HepG2 (cell line): ENCODE results near the gene MRPL51. TPM values are rescaled to one million over a fixed set of nuclear protein-coding genes. Genes with fewer than 3 reads are reported as not detected.
A peak's percentile ranks its signal among the peaks of the same experiment; 100 is the strongest.

Experiments
- BCL6 ChIP-seq: IDR thresholded peaks from 2 replicates; pipeline ENCODE4 v1.6.1; 2016; ENCODE audit warnings: missing genetic modification reagents, missing compliant biosample characterization
- CC2D1A ChIP-seq: sonication (generic); formaldehyde crosslinking; IDR thresholded peaks from 2 replicates; pipeline ENCODE4 v1.8.1; 2023; ENCODE audit warnings: mild to moderate bottlenecking, missing genetic modification reagents
- CSRNP2 ChIP-seq: sonication (generic); formaldehyde crosslinking; conservative IDR thresholded peaks from 2 replicates; pipeline ENCODE4 v1.8.0; 2022; ENCODE audit warnings: low read depth, missing genetic modification reagents
- FOXK2 ChIP-seq: fragments of 450-650 bp; IDR thresholded peaks from 2 replicates; pipeline ENCODE4 v1.6.1; 2016
- HMG20A ChIP-seq: IDR thresholded peaks from 2 replicates; pipeline ENCODE4 v1.6.1; 2016; ENCODE audit warnings: borderline replicate concordance
- HMGA1 ChIP-seq: sonication (generic); formaldehyde crosslinking; conservative IDR thresholded peaks from 2 replicates; pipeline ENCODE4 v1.4.0; 2020; ENCODE audit warnings: missing genetic modification reagents
- JUNB ChIP-seq: sonication (generic); formaldehyde crosslinking; IDR thresholded peaks from 2 replicates; pipeline ENCODE4 v1.8.0; 2022; ENCODE audit warnings: missing genetic modification reagents, mild to moderate bottlenecking, borderline replicate concordance
- KLF13 ChIP-seq: sonication (generic); formaldehyde crosslinking; IDR thresholded peaks from 2 replicates; pipeline ENCODE4 v1.4.0; 2020; ENCODE audit warnings: mild to moderate bottlenecking, missing genetic modification reagents
- NBN ChIP-seq: fragments of 450-650 bp; conservative IDR thresholded peaks from 2 replicates; pipeline ENCODE4 v1.6.1; 2017
- PTBP1 ChIP-seq: fragments of 200-400 bp; formaldehyde crosslinking; IDR thresholded peaks from 2 replicates; pipeline ENCODE4 v1.6.1; 2018; ENCODE audit warnings: low read length, low read depth; ENCODE audit not compliant: poor library complexity, severe bottlenecking
- RFXAP ChIP-seq: sonication (generic); formaldehyde crosslinking; IDR thresholded peaks from 2 replicates; pipeline ENCODE4 v1.4.0; 2020; ENCODE audit warnings: missing genetic modification reagents, borderline replicate concordance
- SP140L ChIP-seq: sonication (generic); formaldehyde crosslinking; IDR thresholded peaks from 2 replicates; pipeline ENCODE4 v1.4.0; 2020; ENCODE audit warnings: missing genetic modification reagents, borderline replicate concordance
- STAT5B ChIP-seq: sonication (generic); formaldehyde crosslinking; IDR thresholded peaks from 2 replicates; pipeline ENCODE4 v1.4.0; 2020; ENCODE audit warnings: missing genetic modification reagents
- ZFP36L1 ChIP-seq: sonication (generic); formaldehyde crosslinking; IDR thresholded peaks from 2 replicates; pipeline ENCODE4 v1.8.0; 2022; ENCODE audit warnings: mild to moderate bottlenecking, missing genetic modification reagents, moderate library complexity
- ZNF225 ChIP-seq: sonication (generic); formaldehyde crosslinking; IDR thresholded peaks from 2 replicates; pipeline ENCODE4 v1.4.0; 2020; ENCODE audit warnings: mild to moderate bottlenecking, missing genetic modification reagents
- ZNF232 ChIP-seq: sonication (generic); formaldehyde crosslinking; IDR thresholded peaks from 2 replicates; pipeline ENCODE4 v1.4.0; 2020; ENCODE audit warnings: missing genetic modification reagents, borderline replicate concordance
- ZNF235 ChIP-seq: sonication (generic); formaldehyde crosslinking; IDR thresholded peaks from 2 replicates; pipeline ENCODE4 v1.8.1; 2023; ENCODE audit warnings: mild to moderate bottlenecking, missing genetic modification reagents, borderline replicate concordance
- ZNF24 ChIP-seq: fragments of 450-650 bp; IDR thresholded peaks from 2 replicates; pipeline ENCODE4 v1.6.1; 2017; ENCODE audit warnings: antibody characterized with exemption, mild to moderate bottlenecking
- ZNF350 ChIP-seq: sonication (generic); formaldehyde crosslinking; IDR thresholded peaks from 2 replicates; pipeline ENCODE4 v1.4.0; 2020; ENCODE audit warnings: mild to moderate bottlenecking, low read depth, missing genetic modification reagents, borderline replicate concordance
- ZNF841 ChIP-seq: sonication (generic); formaldehyde crosslinking; IDR thresholded peaks from 2 replicates; pipeline ENCODE4 v1.8.1; 2023; ENCODE audit warnings: missing genetic modification reagents, borderline replicate concordance
- polyA plus RNA-seq, 8 experiments: library from polyadenylated mRNA; depleted of rRNA in 3 of 8; stranded (reverse) in 7 of 8; unstranded in 1 of 8; fragments of >200 nt; fragmentation: Illumina TruSeq in 4 of 8; extraction: Trizol in 4 of 8; gene quantifications; 2 replicates each; pipeline versions ENCODE4 v1.2.1 to v1.2.3, GENCODE V29; 2011 to 2016; ENCODE audit warnings: low read depth in 4 of 8, missing spikeins in 1 of 8, mixed read lengths in 1 of 8; ENCODE audit not compliant: insufficient read depth in 1 of 8
- total RNA-seq, 5 experiments: library from RNA; depleted of rRNA; stranded (reverse); fragments of >200 nt; fragmentation: Illumina TruSeq; extraction: Trizol; gene quantifications; 2 replicates each; pipeline ENCODE4 v1.2.3, GENCODE V29; 2016; ENCODE audit warnings: low read depth in 1 of 5
- TF ChIP-seq, protein P1 (sequence below): sonication (generic); formaldehyde crosslinking; IDR thresholded peaks from 2 replicates; pipeline ENCODE4 v1.5.1; 2020; ENCODE audit warnings: mild to moderate bottlenecking, missing genetic modification reagents, borderline replicate concordance
- TF ChIP-seq, protein P2 (sequence below): sonication (generic); formaldehyde crosslinking; IDR thresholded peaks from 2 replicates; pipeline ENCODE4 v1.9.0; 2021; ENCODE audit warnings: missing genetic modification reagents, mild to moderate bottlenecking, borderline replicate concordance

MRPL51 gene
- total and polyA plus RNA-seq, 2 of the 13 experiments (the other 11 are each of a cell fraction or from before 2014, with no cell fraction given) = 64.8 to 278 TPM

DNA sequence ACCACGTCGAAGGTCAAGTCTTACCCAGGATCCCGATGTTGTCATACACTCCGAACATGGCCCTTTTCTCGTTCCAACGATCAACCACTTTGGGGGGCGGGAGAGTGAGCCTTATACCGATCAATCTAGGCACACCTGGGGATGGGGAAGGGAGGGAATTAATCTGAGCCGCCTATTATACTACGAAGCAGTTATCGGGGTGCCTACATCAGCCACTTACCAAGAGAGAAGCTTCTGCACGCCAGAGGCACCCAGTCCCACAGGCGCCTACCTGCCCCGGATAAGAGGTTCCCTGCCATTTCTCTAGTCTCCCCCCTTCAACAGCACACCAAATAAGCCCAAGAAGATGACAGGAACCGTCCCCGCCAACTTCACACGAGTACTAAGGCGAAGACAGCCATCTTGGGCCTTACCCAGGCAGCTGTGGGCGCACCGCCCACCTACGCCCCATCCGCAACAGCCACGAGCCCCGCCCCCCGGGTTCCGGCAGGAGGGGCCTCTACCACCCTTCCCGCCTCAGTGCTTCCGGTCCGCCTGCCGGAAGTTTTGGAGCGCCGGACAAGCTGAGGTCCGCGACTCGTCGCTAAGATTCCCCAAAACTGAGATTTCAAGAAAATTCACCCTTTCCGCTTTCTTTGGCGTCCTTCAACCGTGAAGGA lies at the start of gene MRPL51 (continued):
- no peak; the same call in 1 of the 2 replicates for TF ChIP-seq ZNF235
- TF ChIP-seq ZNF232 (CRISPR knock-in tag) = no peak
- TF ChIP-seq ZNF225 (CRISPR knock-in tag) = no peak
- TF ChIP-seq NBN = no peak
- no peak for TF ChIP-seq HMG20A (CRISPR knock-in tag)
- no peak for TF ChIP-seq ZFP36L1 (CRISPR knock-in tag)
- 0 out of 2 replicates have a peak, but pooled peaks have one; percentile 34 for TF ChIP-seq KLF13 (CRISPR knock-in tag)
- peak; percentile 29; the same call in 1 of the 2 replicates for TF ChIP-seq BCL6
- 0 out of 2 replicates have a peak, but pooled peaks have one; percentile 60 for TF ChIP-seq CC2D1A (CRISPR knock-in tag)
- TF ChIP-seq, protein P1, sequence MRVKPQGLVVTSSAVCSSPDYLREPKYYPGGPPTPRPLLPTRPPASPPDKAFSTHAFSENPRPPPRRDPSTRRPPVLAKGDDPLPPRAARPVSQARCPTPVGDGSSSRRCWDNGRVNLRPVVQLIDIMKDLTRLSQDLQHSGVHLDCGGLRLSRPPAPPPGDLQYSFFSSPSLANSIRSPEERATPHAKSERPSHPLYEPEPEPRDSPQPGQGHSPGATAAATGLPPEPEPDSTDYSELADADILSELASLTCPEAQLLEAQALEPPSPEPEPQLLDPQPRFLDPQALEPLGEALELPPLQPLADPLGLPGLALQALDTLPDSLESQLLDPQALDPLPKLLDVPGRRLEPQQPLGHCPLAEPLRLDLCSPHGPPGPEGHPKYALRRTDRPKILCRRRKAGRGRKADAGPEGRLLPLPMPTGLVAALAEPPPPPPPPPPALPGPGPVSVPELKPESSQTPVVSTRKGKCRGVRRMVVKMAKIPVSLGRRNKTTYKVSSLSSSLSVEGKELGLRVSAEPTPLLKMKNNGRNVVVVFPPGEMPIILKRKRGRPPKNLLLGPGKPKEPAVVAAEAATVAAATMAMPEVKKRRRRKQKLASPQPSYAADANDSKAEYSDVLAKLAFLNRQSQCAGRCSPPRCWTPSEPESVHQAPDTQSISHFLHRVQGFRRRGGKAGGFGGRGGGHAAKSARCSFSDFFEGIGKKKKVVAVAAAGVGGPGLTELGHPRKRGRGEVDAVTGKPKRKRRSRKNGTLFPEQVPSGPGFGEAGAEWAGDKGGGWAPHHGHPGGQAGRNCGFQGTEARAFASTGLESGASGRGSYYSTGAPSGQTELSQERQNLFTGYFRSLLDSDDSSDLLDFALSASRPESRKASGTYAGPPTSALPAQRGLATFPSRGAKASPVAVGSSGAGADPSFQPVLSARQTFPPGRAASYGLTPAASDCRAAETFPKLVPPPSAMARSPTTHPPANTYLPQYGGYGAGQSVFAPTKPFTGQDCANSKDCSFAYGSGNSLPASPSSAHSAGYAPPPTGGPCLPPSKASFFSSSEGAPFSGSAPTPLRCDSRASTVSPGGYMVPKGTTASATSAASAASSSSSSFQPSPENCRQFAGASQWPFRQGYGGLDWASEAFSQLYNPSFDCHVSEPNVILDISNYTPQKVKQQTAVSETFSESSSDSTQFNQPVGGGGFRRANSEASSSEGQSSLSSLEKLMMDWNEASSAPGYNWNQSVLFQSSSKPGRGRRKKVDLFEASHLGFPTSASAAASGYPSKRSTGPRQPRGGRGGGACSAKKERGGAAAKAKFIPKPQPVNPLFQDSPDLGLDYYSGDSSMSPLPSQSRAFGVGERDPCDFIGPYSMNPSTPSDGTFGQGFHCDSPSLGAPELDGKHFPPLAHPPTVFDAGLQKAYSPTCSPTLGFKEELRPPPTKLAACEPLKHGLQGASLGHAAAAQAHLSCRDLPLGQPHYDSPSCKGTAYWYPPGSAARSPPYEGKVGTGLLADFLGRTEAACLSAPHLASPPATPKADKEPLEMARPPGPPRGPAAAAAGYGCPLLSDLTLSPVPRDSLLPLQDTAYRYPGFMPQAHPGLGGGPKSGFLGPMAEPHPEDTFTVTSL (CRISPR knock-in tag) = no peak; the same call in 1 of the 2 replicates
- TF ChIP-seq, protein P2, sequence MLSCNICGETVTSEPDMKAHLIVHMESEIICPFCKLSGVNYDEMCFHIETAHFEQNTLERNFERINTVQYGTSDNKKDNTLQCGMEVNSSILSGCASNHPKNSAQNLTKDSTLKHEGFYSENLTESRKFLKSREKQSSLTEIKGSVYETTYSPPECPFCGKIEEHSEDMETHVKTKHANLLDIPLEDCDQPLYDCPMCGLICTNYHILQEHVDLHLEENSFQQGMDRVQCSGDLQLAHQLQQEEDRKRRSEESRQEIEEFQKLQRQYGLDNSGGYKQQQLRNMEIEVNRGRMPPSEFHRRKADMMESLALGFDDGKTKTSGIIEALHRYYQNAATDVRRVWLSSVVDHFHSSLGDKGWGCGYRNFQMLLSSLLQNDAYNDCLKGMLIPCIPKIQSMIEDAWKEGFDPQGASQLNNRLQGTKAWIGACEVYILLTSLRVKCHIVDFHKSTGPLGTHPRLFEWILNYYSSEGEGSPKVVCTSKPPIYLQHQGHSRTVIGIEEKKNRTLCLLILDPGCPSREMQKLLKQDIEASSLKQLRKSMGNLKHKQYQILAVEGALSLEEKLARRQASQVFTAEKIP (CRISPR knock-in tag) = no peak
- no peak for TF ChIP-seq ZNF841 (CRISPR knock-in tag)
- TF ChIP-seq ZNF24 = no peak
- no peak for TF ChIP-seq JUNB
- peak; percentile 62; the same call in 1 of the 2 replicates for TF ChIP-seq FOXK2
- no peak for TF ChIP-seq PTBP1
- TF ChIP-seq HMGA1 = no peak
- TF ChIP-seq RFXAP (CRISPR knock-in tag) = no peak
- no peak for TF ChIP-seq SP140L (CRISPR knock-in tag)
- no peak for TF ChIP-seq CSRNP2 (CRISPR knock-in tag)
- peak; percentile 70; the same call in 1 of the 2 replicates for TF ChIP-seq ZNF350
- no peak for TF ChIP-seq STAT5B (CRISPR knock-in tag)
